Brain microvascular endothelial cell (primary cell): ENCODE measurements around the gene ZBBX.

ENCODE experiments used
- DNase-seq: peaks from one replicate; pipeline ENCODE4 v3.0.0-alpha.2; 2020
- H3K27ac ChIP-seq: fragments of 250-450 bp; sonication (Bioruptor Pico); 2 replicates; pipeline ENCODE4 v1.5.1; 2020; ENCODE audit warnings: mild to moderate bottlenecking, moderate library complexity
- H3K27me3 ChIP-seq: fragments of 250-450 bp; sonication (Bioruptor Pico); replicated peaks from 2 replicates; pipeline ENCODE4 v1.5.1; 2020; ENCODE audit warnings: mild to moderate bottlenecking
- H3K36me3 ChIP-seq: fragments of 250-450 bp; sonication (Bioruptor Pico); replicated peaks from 2 replicates; pipeline ENCODE4 v1.5.1; 2020; ENCODE audit warnings: mild to moderate bottlenecking
- H3K4me3 ChIP-seq: 2 replicates; pipeline ENCODE4 v1.5.1; 2011; ENCODE audit warnings: low read depth, mild to moderate bottlenecking, control low read depth, low read length, moderate library complexity
- CTCF ChIP-seq: IDR thresholded peaks from 2 replicates; pipeline ENCODE4 v1.5.1; 2011; ENCODE audit warnings: low read depth, mild to moderate bottlenecking, moderate library complexity, low read length, control low read depth, inconsistent platforms; ENCODE audit errors: missing control alignments
- in situ Hi-C: cut with HindIII; loops from 2 replicates; pipeline ENCODE4 v1.10.0; 2017; ENCODE audit warnings: low sequenced_read_pairs, low pct_ligation_motif_present

ZBBX gene

GRCh38 chr3:167287308-167287707 lies 92.8 kb downstream of the ZBBX start:
- no peak overlapping the region for H3K27ac ChIP-seq
- H3K36me3 ChIP-seq, result no peaks in the 10 kb centered on the region
- DNase-seq, result no peak
- in situ Hi-C loops, result no loop called here
- H3K27me3 ChIP-seq, result no peaks in the 10 kb centered on the region
- H3K4me3 ChIP-seq, result no peak overlapping the region
- TF ChIP-seq CTCF, result no peak

DNA sequence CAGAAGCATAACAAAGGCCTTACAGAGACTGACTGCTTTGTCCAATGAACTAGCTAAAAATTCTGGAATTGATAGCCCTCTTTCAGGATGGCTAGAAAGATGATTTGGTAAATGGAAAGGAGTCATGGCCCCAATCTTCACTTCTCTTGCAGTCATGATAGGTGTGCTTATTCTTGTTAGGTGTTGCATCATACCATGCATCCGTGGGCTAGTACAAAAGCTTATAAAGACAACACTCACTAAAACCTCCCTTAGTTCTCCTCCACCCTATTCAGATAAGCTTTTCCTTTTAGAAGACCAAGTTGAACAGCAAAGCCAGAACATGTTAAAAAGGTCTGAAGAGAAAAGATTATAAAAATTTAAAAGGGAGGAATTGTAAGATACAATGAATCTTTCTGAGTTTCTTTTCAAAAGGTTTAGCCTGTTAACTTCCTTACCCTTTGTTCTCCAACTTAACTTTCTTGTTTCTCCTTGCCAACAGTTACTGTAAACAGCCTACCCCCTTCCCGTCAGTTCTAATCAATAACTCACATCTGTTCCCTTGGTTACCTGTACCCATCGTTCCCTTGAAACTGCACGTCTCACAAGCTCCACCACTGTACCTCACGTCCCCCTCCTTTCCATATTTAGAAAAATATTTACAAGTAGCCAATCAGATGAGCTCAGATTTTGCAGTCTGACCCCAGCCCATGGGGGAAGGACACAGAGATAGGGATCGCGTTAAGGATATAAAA lies 105.8 kb downstream of the ZBBX start:
- H3K27me3 ChIP-seq, result no peaks in the 10 kb centered on the region
- H3K27ac ChIP-seq, result no peak overlapping the region
- in situ Hi-C loops, result no loop called here
- DNase-seq, result no peak
- TF ChIP-seq CTCF, result no peak
- no peak overlapping the region for H3K4me3 ChIP-seq
- H3K36me3 ChIP-seq, result no peaks in the 10 kb centered on the region

DNA sequence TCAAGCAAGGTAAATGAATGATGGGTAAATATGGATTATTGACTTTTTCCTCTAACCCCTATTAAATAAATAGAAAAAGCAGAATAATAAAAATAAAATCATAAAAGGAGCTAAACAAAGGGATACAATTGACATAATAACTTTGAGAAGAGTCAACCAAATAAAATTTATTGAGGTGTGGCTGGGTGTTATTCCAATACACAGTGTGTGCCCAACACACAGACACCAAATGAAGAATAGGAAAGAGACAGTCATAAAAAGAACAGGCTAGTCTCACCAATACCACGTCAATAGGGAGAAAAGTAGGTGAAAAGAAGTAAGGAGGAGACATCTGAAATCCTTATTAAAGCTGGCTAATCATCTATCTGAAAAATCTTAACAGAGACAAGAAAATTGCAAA lies 127.1 kb downstream of the ZBBX start:
- Histone ChIP-seq H3K36me3 (no peaks in the 10 kb centered on the region), H3K27me3 (no peaks in the 10 kb centered on the region), H3K4me3 (no peak overlapping the region), H3K27ac (no peak overlapping the region)
- in situ Hi-C loops, result no loop called here
- TF ChIP-seq CTCF, result no peak
- DNase-seq, result no peak

- TF ChIP-seq CTCF, result no peak
- DNase-seq, result no peak
- Histone ChIP-seq H3K27ac (no peak overlapping the region), H3K27me3 (no peaks in the 10 kb centered on the region), H3K4me3 (no peak overlapping the region), H3K36me3 (no peaks in the 10 kb centered on the region)
- in situ Hi-C loops, result no loop called here
These were observed 128.4 kb downstream of the ZBBX start for GRCh38 chr3:167251678-167252077.

- no peak overlapping the region for H3K27ac ChIP-seq
- no peak overlapping the region for H3K4me3 ChIP-seq
- in situ Hi-C loops, result no loop called here
- no peaks in the 10 kb centered on the region for H3K27me3 ChIP-seq
- no peak for DNase-seq
- TF ChIP-seq CTCF, result no peak
- no peaks in the 10 kb centered on the region for H3K36me3 ChIP-seq
These were observed 133.8 kb downstream of the ZBBX start for GRCh38 chr3:167246252-167246651.
